ENCODE measurements around the gene BSPRY. TPM values are rescaled to one million over a fixed set of nuclear protein-coding genes. Genes with fewer than 3 reads are reported as not detected.

Gene BSPRY
- total RNA-seq, 2 donors from 2014 or later: 32.6 to 39.9 TPM

DNA sequence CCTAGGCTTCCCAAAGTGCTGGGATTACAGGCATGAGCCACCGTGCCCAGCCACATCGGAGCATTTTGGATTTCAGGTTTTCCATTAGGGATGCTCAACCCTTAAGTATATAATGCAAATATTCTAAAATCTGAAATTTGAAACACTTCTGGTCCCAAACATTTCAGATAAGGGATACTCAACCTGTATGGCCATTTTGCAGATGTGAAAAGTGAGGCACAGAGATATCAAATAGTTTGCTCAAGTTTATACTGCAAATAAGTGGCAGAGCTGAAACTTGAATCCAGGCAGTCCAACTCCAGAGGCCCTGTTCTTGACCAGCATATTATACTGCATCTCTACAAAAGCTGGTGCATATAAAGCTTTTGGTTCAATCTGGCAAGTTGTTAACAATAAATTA, 11.6 kb upstream of the BSPRY start:
- no peak for ATAC-seq
- no peak for DNase-seq
- intact Hi-C loops (cut with DNase I, micrococcal nuclease): no loop called here

DNA sequence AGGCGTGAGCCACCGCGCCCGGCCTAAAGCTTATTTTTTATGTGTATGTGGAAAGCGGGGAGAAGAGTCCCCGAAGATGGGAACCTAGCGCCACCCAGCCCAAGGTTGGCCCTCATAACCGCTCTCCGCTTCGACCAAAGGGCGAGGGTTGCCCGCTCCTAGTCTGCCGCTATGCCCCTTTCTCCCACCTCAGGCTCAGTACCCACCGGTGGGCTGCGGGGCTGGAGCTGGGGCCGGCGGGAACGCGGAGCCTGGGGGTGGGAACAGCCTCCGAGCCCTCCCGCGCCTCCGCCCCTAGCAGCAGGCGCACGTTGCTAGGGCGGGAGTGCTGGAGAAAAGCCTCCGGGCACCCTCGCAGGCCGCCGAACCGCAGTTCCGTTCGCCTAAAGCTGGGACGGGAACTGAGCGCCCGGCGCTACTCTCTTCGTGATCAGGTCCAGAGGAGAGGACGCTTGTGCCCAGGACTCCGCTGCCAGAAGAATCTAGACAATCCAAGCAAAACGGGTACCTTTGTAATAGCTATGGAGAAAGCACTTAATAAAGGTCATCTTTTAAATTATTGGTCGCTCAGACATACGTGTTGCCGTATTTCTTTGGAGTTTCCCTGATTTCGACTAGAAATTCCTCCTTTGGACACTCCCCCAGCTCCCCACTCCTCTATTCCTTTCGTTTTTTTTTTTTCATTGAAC, 9.2 kb upstream of the BSPRY start, which contains the start of gene WDR31:
Gene WDR31 (minus strand): TSS at position 265 of the 689 bp plus-strand sequence. CDS start 8,253 bp downstream, outside the sequence.
- peak; percentile 88 for ATAC-seq
- DNase-seq: peak; percentile 84 to 89
- intact Hi-C loops (cut with DNase I, micrococcal nuclease): no loop called here

DNA sequence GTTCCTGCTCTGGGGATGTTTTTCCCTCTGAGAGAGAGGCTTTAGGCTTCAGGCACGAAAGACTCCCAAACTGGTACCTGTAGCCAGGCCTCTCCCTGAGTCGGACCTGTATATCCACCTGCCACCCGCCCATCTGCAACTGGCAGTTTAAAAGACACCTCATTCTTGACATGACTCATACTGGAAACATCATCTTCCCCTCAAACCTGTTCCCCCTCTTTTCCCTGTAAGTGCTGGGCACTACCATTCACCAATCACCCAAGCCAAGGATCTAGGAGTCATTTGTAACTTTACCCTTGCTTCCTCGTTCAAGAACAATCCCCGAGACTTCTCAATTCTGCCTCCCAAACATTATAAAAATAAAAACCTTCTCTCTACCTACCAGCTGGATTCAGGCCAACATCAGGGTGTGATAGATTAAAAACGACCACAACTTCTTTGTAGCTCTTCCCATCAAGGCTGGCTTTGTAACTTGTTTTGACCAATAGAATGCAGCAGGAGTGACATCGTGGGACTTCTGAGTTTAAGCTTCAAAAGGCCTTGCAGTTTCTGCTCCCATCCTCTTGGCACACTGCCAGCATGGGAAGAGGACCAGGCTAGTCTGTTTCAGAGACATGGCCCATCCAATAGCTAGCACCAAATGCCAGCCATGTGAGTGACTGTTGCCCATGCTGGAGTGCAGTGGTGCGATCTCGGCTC, 7.5 kb upstream of the BSPRY start:
- DNase-seq: peak in 1 of 2 donors; percentile 60
- ATAC-seq: no peak
- intact Hi-C loops (cut with DNase I, micrococcal nuclease): no loop called here

DNA sequence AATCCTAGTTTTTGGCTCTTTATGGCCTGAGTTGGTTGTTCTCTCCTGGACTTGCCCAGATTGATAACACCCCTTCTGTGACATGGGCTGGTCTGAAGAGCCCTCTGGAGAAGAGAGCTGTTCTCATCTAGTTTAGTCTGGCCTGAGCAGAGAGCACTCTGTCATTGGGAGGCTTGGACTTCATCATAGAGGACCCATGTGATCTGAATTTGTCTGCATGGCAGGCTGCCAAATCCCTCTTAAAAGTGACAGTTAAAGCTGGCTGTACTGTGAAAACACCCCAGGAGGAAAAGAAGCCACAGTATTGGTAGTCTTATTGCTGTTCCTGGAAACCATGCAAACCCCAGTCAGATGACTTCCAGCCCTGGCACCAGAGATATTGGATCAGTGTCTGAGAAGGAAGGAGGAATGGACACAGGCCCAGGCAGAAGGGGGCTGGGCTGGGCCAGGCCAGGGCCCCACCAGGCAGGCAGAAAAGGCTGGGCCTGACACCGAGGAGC, 5.6 kb upstream of the BSPRY start:
- ATAC-seq (peak; percentile 45), DNase-seq (peak; percentile 88 to 93)
- intact Hi-C loops (cut with DNase I, micrococcal nuclease): no loop called here

DNA sequence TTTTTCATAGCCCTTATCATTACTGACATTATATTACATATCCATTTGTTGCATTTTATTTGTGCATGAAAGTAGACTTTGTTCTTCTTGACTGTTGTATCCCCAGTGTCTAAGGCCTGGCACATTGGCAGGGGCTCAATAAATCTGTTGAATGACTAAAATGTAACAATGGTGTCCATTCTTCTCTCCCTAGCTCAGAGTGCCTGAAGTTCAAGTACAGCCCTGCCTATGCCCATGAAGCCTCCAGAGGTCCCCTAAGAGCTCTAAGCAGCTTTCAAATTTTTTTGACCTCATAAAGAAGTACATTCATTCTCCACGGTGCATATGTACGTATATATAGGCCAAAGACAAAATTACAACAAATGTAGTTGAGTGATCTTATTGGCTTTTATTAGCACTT, 4.2 kb upstream of the BSPRY start:
- intact Hi-C loops (cut with DNase I, micrococcal nuclease): no loop called here
- ATAC-seq (peak; percentile 38), DNase-seq (no peak)

DNA sequence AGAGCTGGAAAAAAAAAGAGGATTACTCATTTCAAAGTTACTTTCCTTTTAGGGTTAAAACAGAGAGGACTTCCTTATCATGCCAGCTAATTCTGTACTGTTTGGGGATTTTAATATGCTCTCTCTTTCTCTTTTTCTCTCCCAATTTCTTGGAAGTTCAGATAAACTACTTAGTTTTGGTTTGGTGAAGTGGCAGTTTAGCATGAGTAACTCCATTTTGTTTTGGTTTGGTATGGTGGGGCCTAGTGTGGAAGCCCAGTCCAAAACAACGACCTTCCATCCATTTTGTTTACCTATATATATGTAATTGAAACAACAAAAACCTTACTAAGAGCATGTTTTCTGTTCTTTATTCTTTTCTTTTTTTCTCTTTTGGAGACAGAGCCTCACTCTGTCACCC, 3.7 kb upstream of the BSPRY start:
- intact Hi-C loops (cut with DNase I, micrococcal nuclease): no loop called here
- DNase-seq (no peak), ATAC-seq (no peak)

DNA sequence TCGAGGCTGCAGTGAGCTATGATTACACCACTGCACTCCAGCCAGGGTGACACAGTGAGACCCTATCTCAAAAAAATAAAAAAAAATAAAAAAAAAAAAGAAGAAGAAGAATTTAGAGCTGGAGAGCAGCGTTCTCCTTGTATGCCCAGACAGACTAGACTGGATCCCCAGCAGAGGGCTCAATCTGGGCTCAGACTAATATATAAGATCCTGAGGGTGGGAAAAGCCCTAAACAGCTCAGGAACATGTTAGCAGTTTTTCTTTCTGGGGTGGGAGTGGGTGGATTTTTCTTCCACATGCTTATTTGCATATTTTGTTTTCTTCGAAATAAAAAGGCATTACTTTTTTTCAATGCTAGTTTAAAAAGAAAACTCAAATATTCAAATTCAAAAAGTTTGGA, 904 bp upstream of the BSPRY start:
- ATAC-seq (no peak), DNase-seq (no peak)
- intact Hi-C loops (cut with DNase I, micrococcal nuclease): no loop called here

DNA sequence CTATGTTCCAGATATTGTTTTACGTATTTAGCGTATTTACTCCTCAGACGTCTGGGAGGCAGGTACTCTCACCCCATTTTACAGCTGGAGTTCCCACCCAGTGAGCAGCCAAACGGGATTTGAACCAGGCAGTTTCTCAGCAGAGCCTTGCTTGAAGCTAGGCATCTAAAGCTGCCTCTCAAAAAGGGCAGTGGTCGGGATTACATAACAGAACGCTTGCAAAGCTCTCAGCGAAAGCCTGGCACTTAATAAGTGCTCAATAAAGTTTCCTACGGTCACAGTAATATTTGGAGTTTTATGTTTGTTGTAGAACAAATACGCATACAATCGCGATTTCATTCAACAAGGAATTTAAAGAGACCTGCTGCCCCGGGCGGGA, 286 bp upstream of the BSPRY start:
- intact Hi-C loops (cut with DNase I, micrococcal nuclease): no loop called here
- ATAC-seq: no peak
- DNase-seq: no peak

DNA sequence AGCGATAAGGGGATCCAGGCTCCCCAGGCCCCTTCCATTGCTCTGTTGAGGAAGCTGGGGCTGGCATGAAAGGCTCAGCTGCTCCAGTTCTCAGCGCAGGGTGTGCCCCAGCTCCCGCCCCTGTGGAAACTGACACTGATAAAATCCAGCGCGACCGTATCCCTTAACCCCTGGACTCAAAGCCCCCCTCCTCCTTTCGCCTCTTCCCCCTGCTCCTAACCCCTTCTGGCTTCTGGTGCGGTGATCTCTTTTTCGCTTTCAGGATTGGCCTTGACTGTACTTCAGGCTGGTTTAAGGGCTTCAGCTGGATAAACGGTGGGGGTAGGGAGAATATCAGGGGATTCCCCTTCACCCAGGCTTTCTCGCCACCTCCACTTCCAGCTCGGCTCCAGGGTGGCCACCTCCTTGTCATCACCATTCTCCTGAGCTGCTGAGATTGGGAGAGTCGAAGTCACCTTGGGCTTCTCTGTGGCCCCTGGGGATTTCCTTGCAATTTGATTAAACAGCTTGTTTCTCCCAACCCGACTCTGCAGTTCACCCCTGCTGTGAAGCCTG, 843 bp downstream of the BSPRY start:
- peak in 1 of 2 donors; percentile 44 for DNase-seq
- intact Hi-C loops (cut with DNase I, micrococcal nuclease): no loop called here
- ATAC-seq: peak; percentile 31

DNA sequence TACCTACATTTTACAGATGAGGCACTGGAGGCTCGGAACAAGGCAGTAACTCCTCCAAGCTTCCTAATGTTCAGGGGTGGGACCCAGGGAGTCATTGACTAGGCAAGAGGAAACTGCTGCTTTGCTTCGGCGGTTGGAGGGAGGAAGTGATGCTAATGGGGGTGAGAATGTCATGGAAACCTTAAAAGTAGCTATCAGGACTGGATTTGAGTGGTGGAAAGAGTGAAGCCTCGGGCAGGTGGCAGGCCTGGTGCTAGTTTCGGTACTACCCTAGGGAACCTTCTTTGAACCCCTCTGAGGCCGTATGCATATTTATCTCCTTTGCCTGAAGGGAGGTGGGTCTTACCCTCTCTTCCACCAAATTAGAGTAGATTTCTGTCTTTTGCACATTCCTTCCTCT, 1.6 kb downstream of the BSPRY start:
- ATAC-seq (no peak), DNase-seq (no peak)
- intact Hi-C loops (cut with DNase I, micrococcal nuclease): no loop called here

DNA sequence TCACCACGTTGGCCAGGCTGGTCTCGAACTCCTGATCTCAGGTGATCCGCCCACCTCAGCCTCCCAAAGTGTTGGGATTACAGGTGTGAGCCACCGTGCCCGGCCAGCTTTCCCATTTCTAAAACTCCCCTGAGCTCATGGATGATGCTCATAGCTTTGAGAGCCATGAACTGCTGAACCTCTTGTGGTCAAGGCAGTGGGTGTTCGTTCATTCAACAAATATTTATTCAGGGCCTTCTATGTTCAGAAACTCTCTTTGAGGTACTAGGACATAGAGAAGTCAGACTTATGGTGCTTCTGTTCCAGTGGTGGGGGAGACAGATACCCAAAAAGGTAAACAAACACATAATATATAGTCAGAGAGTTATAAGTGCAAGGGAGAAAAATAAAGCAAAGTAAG, 2.7 kb downstream of the BSPRY start:
- no peak for DNase-seq
- intact Hi-C loops (cut with DNase I, micrococcal nuclease): no loop called here
- ATAC-seq: no peak

DNA sequence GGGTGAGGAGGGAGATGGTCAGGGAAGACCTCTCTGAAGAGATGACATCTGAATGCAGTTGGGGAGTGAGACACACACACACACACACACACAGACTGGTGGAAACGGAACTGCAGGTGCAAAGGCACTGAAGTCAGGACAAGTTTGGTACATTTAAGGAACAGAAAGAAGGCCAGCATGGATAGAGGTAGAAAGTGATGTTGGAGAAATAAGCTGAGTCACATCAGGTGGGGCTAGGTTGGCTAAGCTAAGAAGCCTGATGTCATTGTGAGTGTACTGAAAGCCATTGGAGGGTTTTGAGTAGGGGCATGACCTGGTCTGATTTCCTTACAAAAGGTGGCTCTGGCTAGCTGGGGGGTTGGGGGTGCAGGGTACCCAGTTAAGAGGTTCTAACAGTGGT, 3.1 kb downstream of the BSPRY start:
- intact Hi-C loops (cut with DNase I, micrococcal nuclease): no loop called here
- ATAC-seq: no peak

DNA sequence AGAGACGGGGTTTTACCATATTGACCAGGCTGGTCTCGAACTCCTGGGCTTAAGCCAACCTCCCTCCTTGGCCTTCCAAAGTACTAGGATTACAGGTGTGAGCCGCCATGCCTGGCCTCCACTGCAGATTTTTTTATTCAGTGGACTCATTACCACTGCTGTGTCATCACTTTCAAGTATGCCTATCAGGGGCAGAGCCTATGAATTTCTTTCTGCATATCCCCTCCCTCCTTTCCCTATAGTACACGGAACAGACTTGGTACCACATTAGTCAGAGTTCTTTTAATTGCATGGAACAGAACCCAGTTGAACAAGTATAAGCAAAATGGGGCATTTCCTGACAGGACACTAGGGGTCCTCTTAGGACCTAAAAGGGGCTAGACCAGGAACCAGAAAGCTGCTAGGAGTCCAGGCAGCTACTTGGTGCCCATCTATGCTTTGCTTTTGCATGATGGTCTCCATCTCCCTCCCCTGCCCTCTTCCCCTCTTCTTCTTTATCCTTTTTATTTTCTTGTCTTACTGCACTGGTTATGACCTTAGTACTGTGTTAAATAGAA, 5.8 kb downstream of the BSPRY start:
- DNase-seq: no peak
- ATAC-seq: no peak
- intact Hi-C loops (cut with DNase I, micrococcal nuclease): no loop called here

More for the DNA sequence above, 3.1 kb downstream of the BSPRY start:
- DNase-seq: no peak

DNA sequence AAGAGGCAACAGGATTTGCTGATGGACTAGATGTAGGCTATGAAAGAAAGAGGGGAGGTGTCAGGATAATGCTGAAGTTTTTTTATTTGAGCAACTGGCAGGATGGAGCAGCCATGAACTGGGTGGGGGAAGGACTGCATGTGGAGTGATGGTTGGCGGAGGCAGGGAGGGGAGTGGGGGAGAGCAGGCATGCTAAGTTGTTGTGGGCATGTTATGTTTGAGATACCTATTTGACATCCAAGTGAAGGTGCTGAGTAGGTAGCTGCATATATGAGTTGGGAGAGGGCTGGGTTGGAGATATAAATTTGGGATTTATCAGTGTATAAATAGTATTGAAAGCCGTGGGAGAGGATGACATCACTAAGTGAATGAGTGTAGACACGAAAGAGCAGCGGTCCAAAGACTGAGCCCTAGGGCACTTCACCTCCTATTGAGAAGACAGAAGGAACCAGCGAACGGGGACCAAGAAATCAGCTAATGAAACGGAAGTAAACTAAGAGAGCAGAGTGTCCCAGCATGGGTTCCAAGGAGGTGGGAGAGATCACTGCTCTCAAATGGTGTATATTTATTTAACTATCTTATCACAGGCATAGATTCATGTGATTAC, 7.4 kb downstream of the BSPRY start:
- no peak for ATAC-seq
- intact Hi-C loops (cut with DNase I, micrococcal nuclease): no loop called here
- no peak for DNase-seq

DNA sequence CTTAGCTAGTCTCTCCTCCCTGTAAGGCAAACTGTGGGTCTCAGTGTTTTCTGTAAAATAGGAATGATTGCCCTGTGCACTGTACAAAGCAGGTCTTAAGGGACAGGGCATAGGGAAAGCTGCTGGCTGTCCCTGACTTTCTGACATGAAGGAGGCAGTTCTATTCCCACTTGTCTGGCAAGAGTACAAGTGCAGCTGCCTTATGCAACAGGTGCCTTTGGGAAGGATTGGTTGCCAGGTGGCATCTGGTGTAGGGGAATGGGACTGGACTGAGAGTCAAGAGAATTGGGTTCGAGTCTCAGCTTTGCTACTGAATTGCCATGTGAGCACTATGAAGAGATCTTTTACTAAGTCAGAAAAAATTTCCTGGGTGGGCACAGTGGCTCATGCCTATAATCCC, 10.0 kb downstream of the BSPRY start:
- intact Hi-C loops (cut with DNase I, micrococcal nuclease): no loop called here
- no peak for ATAC-seq

DNA sequence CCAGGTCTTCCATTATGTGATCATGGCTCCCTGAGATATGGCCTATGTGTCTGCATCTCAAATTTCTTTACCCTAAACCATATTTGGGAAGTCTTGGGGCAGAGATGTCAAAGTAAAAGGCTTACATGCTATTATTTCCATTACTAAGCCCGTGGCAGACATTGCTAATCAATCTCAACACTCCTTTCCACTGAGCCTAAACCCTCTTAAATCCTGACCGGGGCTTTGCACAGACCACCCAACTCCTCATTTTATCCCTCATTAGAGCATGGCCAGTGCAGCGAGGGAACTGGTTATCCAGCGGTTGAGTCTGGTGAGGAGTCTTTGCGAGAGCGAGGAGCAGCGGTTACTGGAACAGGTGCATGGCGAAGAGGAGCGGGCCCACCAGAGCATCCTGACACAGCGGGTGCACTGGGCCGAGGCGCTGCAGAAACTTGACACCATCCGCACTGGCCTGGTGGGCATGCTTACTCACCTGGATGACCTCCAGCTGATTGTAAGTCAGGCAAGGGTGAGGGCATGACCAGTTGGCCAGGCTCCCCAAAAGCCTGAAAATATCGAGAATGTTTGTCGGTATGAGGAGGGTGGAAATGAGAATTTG, 11.0 kb downstream of the BSPRY start:
- intact Hi-C loops (cut with DNase I, micrococcal nuclease): no loop called here
- ATAC-seq (no peak), DNase-seq (no peak)

More for the DNA sequence above, 10.0 kb downstream of the BSPRY start:
- no peak for DNase-seq

DNA sequence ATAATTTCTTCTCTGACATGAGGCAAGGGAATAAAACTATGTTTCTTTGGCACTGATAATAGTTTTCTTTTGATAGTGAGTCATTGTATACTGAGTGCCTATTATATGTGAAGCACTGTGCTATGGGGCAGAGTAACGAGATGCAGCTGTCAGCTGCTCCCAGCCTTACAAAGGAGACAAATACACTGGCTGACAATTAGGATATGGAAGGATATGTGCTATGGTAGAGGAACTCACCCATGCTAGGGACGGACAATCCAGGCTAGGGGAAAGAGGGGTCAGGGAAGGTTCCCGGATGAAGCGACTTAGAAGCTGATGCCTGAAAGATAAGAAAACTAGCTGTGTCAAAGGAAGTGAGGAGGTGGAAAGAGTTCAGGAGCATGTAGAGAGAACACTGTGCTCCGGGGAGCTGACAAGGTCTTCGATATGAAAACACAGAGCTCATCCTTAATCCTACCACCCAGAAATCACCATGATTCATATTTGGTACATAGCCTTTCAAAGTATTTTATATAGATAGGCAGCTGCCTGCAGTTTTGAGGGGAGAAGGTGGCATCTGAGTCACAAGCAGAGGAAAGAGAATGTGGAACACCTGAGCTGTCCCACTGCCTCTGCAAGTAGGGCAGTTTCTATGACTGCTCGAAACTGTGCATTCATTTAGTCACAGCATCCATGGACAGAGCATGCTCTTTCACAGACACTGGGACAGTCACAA, 12.1 kb downstream of the BSPRY start:
- intact Hi-C loops (cut with DNase I, micrococcal nuclease): no loop called here
- DNase-seq: no peak
- no peak for ATAC-seq

DNA sequence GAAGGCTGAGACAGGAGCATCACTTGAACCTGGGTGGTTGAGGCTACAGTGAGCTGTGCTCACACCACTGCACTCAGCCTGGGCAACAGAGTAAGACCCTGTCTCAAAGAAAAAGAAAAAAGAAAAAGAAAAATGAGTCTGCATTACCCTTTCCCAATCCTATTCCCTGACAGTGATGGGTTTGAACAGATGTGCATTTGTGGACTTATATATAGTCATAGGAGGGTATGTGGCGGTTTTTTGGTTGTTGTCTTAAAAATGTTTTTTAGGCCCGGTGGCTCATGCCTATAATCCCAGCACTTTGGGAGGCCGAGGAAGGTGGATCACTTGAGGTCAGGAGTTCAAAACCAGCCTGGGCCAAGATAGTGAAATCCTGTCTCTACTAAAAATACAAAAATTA, 14.0 kb downstream of the BSPRY start:
- no peak for DNase-seq
- intact Hi-C loops (cut with DNase I, micrococcal nuclease): no loop called here
- no peak for ATAC-seq

Data from left colon (tissue), 2 donors.